Suprapubic skin (tissue), 3 donors: ENCODE data around the gene CISTR.

ENCODE experiments used
- CTCF ChIP-seq, 2 donors: fragments of 200-600 bp in 1 of 2; fragments of 450-650 bp in 1 of 2; sonication (generic) in 1 of 2; IDR thresholded peaks; one replicate each; pipeline ENCODE4 v1.5.1; 2016 to 2019; ENCODE audit warnings: antibody characterized with exemption in 2 of 2, mild to moderate bottlenecking in 1 of 2, moderate library complexity in 1 of 2
- EP300 ChIP-seq: sonication (generic); formaldehyde crosslinking; IDR thresholded peaks from one replicate; pipeline ENCODE4 v1.6.1; 2017; ENCODE audit warnings: antibody characterized with exemption

GRCh38 chr12:53768976-53769375, 17.2 kb upstream of the CISTR start:
- TF ChIP-seq EP300 = no peak
- TF ChIP-seq CTCF (IDR thresholded peaks at IDR 0.05) = no peak
